Measurements from ENCODE around the gene HIF1AN.

DNA sequence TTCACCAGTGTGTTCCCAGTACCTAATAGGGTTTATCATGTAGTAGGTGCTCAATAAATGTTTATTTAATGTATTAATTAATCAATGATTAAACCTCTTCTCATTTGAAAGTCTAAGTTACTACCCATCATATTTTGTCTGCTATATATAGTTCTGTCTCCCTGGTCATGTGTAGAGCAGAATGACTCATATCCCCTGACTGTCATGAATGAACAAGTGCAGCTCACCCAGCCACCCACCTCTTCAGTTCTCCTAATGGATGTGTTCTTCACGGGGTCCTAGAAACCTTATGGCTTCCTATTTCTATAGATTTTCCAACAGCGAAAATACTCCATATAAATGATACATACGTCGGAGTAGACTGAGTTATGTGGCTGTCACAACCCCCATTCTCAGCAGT is 64.5 kb downstream of the HIF1AN start:
- TF ChIP-seq CTCF (IDR thresholded peaks at IDR 0.05; ENCODE audit: borderline replicate concordance, extremely low read depth, low read length, poor library complexity, severe bottlenecking) = no peak
- no peak for TF ChIP-seq EZH2 (IDR thresholded peaks at IDR 0.05; ENCODE audit: borderline replicate concordance, low read depth, low read length, severe bottlenecking)

Data from DND-41 (cell line).